HCT116 (cell line): ENCODE measurements around the gene GNLY. TPM values are rescaled to one million over a fixed set of nuclear protein-coding genes. Genes with fewer than 3 reads are reported as not detected.

Source experiments
- ATAC-seq: fragments of 200-7000 bp; cut with Tn5 transposase; 2 replicates; pipeline ENCODE4 v1.9.1; 2020; ENCODE audit warnings: mild to moderate bottlenecking, moderate library complexity
- BruUV-seq: library from RNA; stranded (reverse); fragments of 400-500 nt; replicated peaks from 2 replicates; lab custom pipeline; 2021; lab: Mats Ljungman, UMichigan
- CTCF ChIA-PET: fragments of 300-600 bp; sonication (Branson Sonifier 250); formaldehyde crosslinking; loops from one replicate; lab custom pipeline; 2021; ENCODE audit warnings: antibody characterized with exemption; lab: Charles Lee
- POLR2A ChIA-PET: fragments of 300-600, 350-600 bp; sonication (Branson Sonifier 250); formaldehyde crosslinking; loops from one replicate; lab custom pipeline; 2021; ENCODE audit warnings: antibody characterized with exemption; lab: Charles Lee
- RAD21 ChIA-PET, 2 experiments: fragments of 300-600 bp; sonication (Branson Sonifier 250); formaldehyde crosslinking; loops; one replicate each; lab custom pipeline; 2023; ENCODE audit warnings: low total read pairs in 2 of 2; ENCODE audit not compliant: uncharacterized antibody in 2 of 2, unreplicated experiment in 2 of 2, low non-redundant PET in 1 of 2; lab: Charles Lee
- DNase-seq: peaks from one replicate; pipeline ENCODE4 v3.0.0-alpha.2; 2010; ENCODE audit warnings: low read depth, low spot score
- H2AFZ ChIP-seq: fragments of 200-600 bp; shearing (Covaris generic), sonication (generic); 2 replicates; pipeline ENCODE4 v1.6.1; 2017; ENCODE audit warnings: low read depth, mixed run types, mixed read lengths, antibody characterized with exemption, low read length; ENCODE audit not compliant: poor library complexity, severe bottlenecking
- H3K27ac ChIP-seq: 2 replicates; pipeline ENCODE4 v1.5.1; 2012; ENCODE audit warnings: low read depth, low read length
- H3K27me3 ChIP-seq: fragments of 200-600 bp; sonication (generic); 2 replicates; pipeline ENCODE4 v1.6.1; 2016; ENCODE audit warnings: mixed run types, low read length, mixed read lengths; ENCODE audit not compliant: insufficient read depth
- H3K36me3 ChIP-seq, 2 experiments: fragments of 200-500 bp in 1 of 2; fragments of 200-600 bp in 1 of 2; sonication (Bioruptor generic) in 1 of 2; sonication (generic) in 1 of 2; 2 replicates each; pipeline versions ENCODE4 v1.5.1 to v1.6.1; 2014 to 2016; ENCODE audit warnings: low read length in 2 of 2, inconsistent platforms in 1 of 2, mixed read lengths in 1 of 2, mixed run types in 1 of 2; ENCODE audit not compliant: insufficient read depth in 2 of 2, control insufficient read depth in 1 of 2
- H3K4me1 ChIP-seq, 2 experiments: fragments of 200-600 bp in 1 of 2; sonication (generic) in 1 of 2; 2 replicates each; pipeline versions ENCODE4 v1.5.1 to v1.6.1; 2012 to 2017; ENCODE audit warnings: low read length in 2 of 2, inconsistent platforms in 1 of 2, mild to moderate bottlenecking in 1 of 2, mixed read lengths in 1 of 2, mixed run types in 1 of 2, moderate library complexity in 1 of 2; ENCODE audit not compliant: insufficient read depth in 2 of 2, control insufficient read depth in 1 of 2
- H3K4me2 ChIP-seq: fragments of 200-600 bp; sonication (generic); 2 replicates; pipeline ENCODE4 v1.6.1; 2017; ENCODE audit warnings: mixed run types, low read length, mixed read lengths
- H3K4me3 ChIP-seq, 2 experiments: fragments of 200-600 bp in 1 of 2; sonication (generic) in 1 of 2; replicated peaks in 1 of 2; 2 replicates each; pipeline ENCODE4 v1.5.1; 2011 to 2016; ENCODE audit warnings: low read length in 2 of 2, control low read depth in 1 of 2, low read depth in 1 of 2, mild to moderate bottlenecking in 1 of 2, mixed read lengths in 1 of 2, mixed run types in 1 of 2
- H3K79me2 ChIP-seq: fragments of 200-600 bp; sonication (generic); 2 replicates; pipeline ENCODE4 v1.6.1; 2017; ENCODE audit warnings: mild to moderate bottlenecking, mixed run types, low read length, moderate library complexity, mixed read lengths; ENCODE audit not compliant: insufficient read depth
- H3K9ac ChIP-seq: fragments of 200-600 bp; sonication (generic); 2 replicates; pipeline ENCODE4 v1.6.1; 2016; ENCODE audit warnings: low read length, mixed read lengths
- H3K9me2 ChIP-seq: fragments of 200-600 bp; sonication (generic), shearing (Covaris generic); 2 replicates; pipeline ENCODE4 v1.6.1; 2017; ENCODE audit warnings: mixed run types, mild to moderate bottlenecking, moderate library complexity; ENCODE audit not compliant: insufficient read depth
- H3K9me3 ChIP-seq, 2 experiments: fragments of 200-500 bp in 1 of 2; fragments of 200-600 bp in 1 of 2; sonication (Bioruptor generic) in 1 of 2; sonication (generic) in 1 of 2; 2 replicates each; pipeline ENCODE4 v1.6.1; 2014 to 2017; ENCODE audit warnings: low read length in 2 of 2, mixed read lengths in 2 of 2, inconsistent platforms in 1 of 2, low read depth in 1 of 2, mild to moderate bottlenecking in 1 of 2, mixed run types in 1 of 2, moderate library complexity in 1 of 2; ENCODE audit not compliant: control insufficient read depth in 1 of 2, insufficient read depth in 1 of 2
- H4K20me1 ChIP-seq: fragments of 200-600 bp; sonication (generic), shearing (Covaris generic); 2 replicates; pipeline ENCODE4 v1.6.1; 2017; ENCODE audit warnings: mixed run types, mild to moderate bottlenecking, moderate library complexity; ENCODE audit not compliant: insufficient read depth
- CBX3 ChIP-seq: IDR thresholded peaks from 2 replicates; pipeline ENCODE4 v1.6.1; 2012; ENCODE audit warnings: low read depth
- EZH2 ChIP-seq: fragments of 200-600 bp; sonication (generic); IDR thresholded peaks from 2 replicates; pipeline ENCODE4 v1.6.1; 2017; ENCODE audit warnings: antibody characterized with exemption, mixed run types
- EZH2phosphoT487 ChIP-seq: fragments of 200-600 bp; IDR thresholded peaks from 2 replicates; pipeline ENCODE4 v1.6.1; 2018; ENCODE audit warnings: antibody characterized with exemption, borderline replicate concordance
- FOSL1 ChIP-seq: IDR thresholded peaks from 2 replicates; pipeline ENCODE4 v1.6.1; 2012; ENCODE audit warnings: low read depth
- JUND ChIP-seq: IDR thresholded peaks from 2 replicates; pipeline ENCODE4 v1.6.1; 2012
- MAX ChIP-seq: IDR thresholded peaks from 2 replicates; pipeline ENCODE4 v1.6.1; 2012
- POLR2A ChIP-seq: IDR thresholded peaks from 2 replicates; pipeline ENCODE4 v1.7.0; 2011; ENCODE audit warnings: borderline replicate concordance; ENCODE audit not compliant: insufficient read depth, insufficient read length; ENCODE audit errors: extremely low read depth
- POLR2AphosphoS5 ChIP-seq: IDR thresholded peaks from 2 replicates; pipeline ENCODE4 v1.6.1; 2011; ENCODE audit warnings: mild to moderate bottlenecking, low read depth, low read length, moderate library complexity
- SP1 ChIP-seq: IDR thresholded peaks from 2 replicates; pipeline ENCODE4 v1.6.1; 2012; ENCODE audit warnings: low read depth
- TCF7L2 ChIP-seq: IDR thresholded peaks from 2 replicates; pipeline ENCODE4 v1.7.0; 2011; ENCODE audit warnings: borderline replicate concordance, inconsistent platforms; ENCODE audit not compliant: insufficient read depth, insufficient read length; ENCODE audit errors: extremely low read depth
- YY1 ChIP-seq: IDR thresholded peaks from 2 replicates; pipeline ENCODE4 v1.6.1; 2011; ENCODE audit warnings: low read length, low read depth, moderate library complexity, mild to moderate bottlenecking; ENCODE audit not compliant: insufficient replicate concordance; ENCODE audit errors: extremely low read depth
- ZFX ChIP-seq: fragments of 450-650 bp; IDR thresholded peaks from 2 replicates; pipeline ENCODE4 v1.6.1; 2017
- ZNF274 ChIP-seq: fragments of 200-500 bp; sonication (Bioruptor generic); IDR thresholded peaks from 2 replicates; pipeline ENCODE4 v1.6.1; 2014; ENCODE audit warnings: mild to moderate bottlenecking, low read depth, low read length, inconsistent platforms
- intact Hi-C: fragments of 100-400 bp; cut with micrococcal nuclease; formaldehyde crosslinking; loops from 2 replicates; pipeline ENCODE4 v1.10.0; 2022
- total RNA-seq: library from RNA; stranded (reverse); gene quantifications from one replicate; pipeline ENCODE4 v1.2.1, GENCODE V29; 2021; ENCODE audit not compliant: unreplicated experiment
- TF ChIP-seq, protein P1 (sequence below): IDR thresholded peaks from 2 replicates; pipeline ENCODE4 v1.6.1; 2012; ENCODE audit warnings: low read depth

GNLY gene
- total RNA-seq, 1 experiment from 2014 or later = 0.74 TPM

DNA sequence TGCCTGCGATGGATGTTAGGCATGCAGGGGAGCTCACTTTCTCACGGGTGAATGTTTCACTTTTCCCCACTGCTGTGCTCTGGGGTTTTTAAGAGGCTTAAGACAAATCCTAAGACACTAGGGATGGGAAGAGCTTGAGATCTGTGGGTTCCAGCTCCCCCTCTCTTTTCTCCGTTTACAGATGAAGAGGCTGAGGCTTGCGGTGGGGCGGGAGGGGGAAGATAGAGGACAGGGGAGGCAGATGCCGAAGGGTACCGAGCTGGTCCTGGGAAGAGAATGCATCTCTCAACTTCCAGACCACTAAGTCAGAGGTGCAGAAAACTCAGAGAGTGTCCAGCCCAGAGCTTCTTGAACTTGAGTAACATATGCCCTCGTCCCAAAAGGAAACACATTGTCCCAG, 51.5 kb downstream of the GNLY start (continued):
- TF ChIP-seq, protein P1, sequence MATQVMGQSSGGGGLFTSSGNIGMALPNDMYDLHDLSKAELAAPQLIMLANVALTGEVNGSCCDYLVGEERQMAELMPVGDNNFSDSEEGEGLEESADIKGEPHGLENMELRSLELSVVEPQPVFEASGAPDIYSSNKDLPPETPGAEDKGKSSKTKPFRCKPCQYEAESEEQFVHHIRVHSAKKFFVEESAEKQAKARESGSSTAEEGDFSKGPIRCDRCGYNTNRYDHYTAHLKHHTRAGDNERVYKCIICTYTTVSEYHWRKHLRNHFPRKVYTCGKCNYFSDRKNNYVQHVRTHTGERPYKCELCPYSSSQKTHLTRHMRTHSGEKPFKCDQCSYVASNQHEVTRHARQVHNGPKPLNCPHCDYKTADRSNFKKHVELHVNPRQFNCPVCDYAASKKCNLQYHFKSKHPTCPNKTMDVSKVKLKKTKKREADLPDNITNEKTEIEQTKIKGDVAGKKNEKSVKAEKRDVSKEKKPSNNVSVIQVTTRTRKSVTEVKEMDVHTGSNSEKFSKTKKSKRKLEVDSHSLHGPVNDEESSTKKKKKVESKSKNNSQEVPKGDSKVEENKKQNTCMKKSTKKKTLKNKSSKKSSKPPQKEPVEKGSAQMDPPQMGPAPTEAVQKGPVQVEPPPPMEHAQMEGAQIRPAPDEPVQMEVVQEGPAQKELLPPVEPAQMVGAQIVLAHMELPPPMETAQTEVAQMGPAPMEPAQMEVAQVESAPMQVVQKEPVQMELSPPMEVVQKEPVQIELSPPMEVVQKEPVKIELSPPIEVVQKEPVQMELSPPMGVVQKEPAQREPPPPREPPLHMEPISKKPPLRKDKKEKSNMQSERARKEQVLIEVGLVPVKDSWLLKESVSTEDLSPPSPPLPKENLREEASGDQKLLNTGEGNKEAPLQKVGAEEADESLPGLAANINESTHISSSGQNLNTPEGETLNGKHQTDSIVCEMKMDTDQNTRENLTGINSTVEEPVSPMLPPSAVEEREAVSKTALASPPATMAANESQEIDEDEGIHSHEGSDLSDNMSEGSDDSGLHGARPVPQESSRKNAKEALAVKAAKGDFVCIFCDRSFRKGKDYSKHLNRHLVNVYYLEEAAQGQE = no peak

DNA sequence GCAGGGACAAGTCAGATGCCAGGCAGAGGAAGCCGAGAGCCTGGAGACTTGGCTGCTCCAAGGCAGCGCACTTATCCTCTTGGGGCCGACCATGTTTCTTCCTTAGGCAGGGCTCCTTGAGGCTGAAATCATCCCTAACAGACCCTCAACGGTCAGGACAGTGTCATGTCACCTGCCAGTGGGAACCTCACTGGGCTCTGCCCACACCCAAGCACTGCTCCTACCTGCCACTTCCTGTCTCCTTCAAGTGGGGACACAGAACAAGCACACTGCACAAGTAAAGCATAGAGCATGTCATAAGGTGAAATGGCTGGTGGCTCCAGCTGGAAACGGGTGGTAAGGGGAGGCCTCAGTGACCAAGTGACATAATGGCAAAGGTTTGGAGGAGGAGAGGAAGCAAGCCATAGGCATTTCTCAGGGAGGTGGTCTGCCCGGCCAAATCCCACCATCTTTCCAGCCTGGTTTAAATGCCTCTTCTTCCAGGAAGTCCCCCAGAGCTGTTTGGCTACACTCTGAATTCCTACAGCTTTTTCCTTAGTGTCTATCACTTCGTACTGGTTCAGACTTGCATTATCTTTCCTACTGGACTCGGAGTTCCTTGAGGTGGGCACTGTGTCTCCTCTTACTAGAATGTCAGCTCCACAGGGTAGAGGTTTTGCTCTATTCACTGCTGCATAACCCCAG, 52.3 kb downstream of the GNLY start:
- RAD21 ChIA-PET = no interaction called here
- H3K4me1 ChIP-seq = peaks cover 27 to 38% of the 10 kb centered on the region in 2 experiments
- DNase-seq = no peak
- POLR2A ChIA-PET = no interaction called here
- H3K27me3 ChIP-seq = peaks cover 15% of the 10 kb centered on the region; the same call in 1 of the 2 replicates
- no peak overlapping the region for H3K4me3 ChIP-seq
- H3K9me3 ChIP-seq = no peaks in the 10 kb centered on the region
- no peak overlapping the region for H3K4me2 ChIP-seq
- intact Hi-C loops = no loop called here
- CTCF ChIA-PET = no interaction called here
- H3K27ac ChIP-seq = no peak overlapping the region
- H4K20me1 ChIP-seq = no peaks in the 10 kb centered on the region
- H3K79me2 ChIP-seq = no peaks in the 10 kb centered on the region
- BruUV-seq = no TSS peak
- no peak for TF ChIP-seq POLR2AphosphoS5
- TF ChIP-seq EZH2phosphoT487 = no peak
- TF ChIP-seq TCF7L2 = no peak
- TF ChIP-seq FOSL1 = no peak
- no peak for TF ChIP-seq YY1
- TF ChIP-seq, protein P1 = no peak
- TF ChIP-seq CBX3 = no peak
- TF ChIP-seq ZNF274 = no peak
- TF ChIP-seq EZH2 = no peak
- TF ChIP-seq ZFX = no peak
- no peak for TF ChIP-seq SP1
- TF ChIP-seq JUND = no peak
- TF ChIP-seq MAX = no peak
- TF ChIP-seq POLR2A = no peak
- H3K9me2 ChIP-seq = no peaks in the 10 kb centered on the region
- H2AFZ ChIP-seq = no peak overlapping the region
- H3K9ac ChIP-seq = no peak overlapping the region
- H3K36me3 ChIP-seq = no peaks in the 10 kb centered on the region
- no peak for ATAC-seq
